Measurements from ENCODE around the gene CDH4.

The CDH4 gene

GRCh38 chr20:61663521-61664425 lies 411.7 kb downstream of the CDH4 start:
- no peak for DNase-seq

GRCh38 chr20:61664556-61665320 lies 412.7 kb downstream of the CDH4 start:
- peak; percentile 12 for DNase-seq

GRCh38 chr20:61665528-61666470 lies 413.7 kb downstream of the CDH4 start:
- no peak for DNase-seq

GRCh38 chr20:61666471-61666832 lies 414.4 kb downstream of the CDH4 start:
- DNase-seq, result no peak

- DNase-seq, result no peak
Observed at GRCh38 chr20:61667056-61667792, 415.2 kb downstream of the CDH4 start.

GRCh38 chr20:61668065-61668650 lies 416.1 kb downstream of the CDH4 start:
- DNase-seq, result no peak

- no peak for DNase-seq
Observed at GRCh38 chr20:61668771-61669503, 416.9 kb downstream of the CDH4 start.

GRCh38 chr20:61670274-61670673 lies 418.2 kb downstream of the CDH4 start:
- DNase-seq, result no peak

- DNase-seq, result no peak
Observed at GRCh38 chr20:61671559-61671958, 419.5 kb downstream of the CDH4 start.

GRCh38 chr20:61673152-61673847 lies 421.2 kb downstream of the CDH4 start:
- no peak for DNase-seq

- DNase-seq, result no peak
Observed at GRCh38 chr20:61674121-61674520, 422.1 kb downstream of the CDH4 start.

- DNase-seq, result no peak
Observed at GRCh38 chr20:61674688-61675087, 422.6 kb downstream of the CDH4 start.

GRCh38 chr20:61677928-61678327 lies 425.9 kb downstream of the CDH4 start:
- DNase-seq, result no peak

GRCh38 chr20:61678437-61678836 lies 426.4 kb downstream of the CDH4 start:
- no peak for DNase-seq

- DNase-seq, result no peak
Observed at GRCh38 chr20:61679473-61679872, 427.4 kb downstream of the CDH4 start.

- no peak for DNase-seq
Observed at GRCh38 chr20:61680096-61680495, 428.0 kb downstream of the CDH4 start.

GRCh38 chr20:61682114-61682995 lies 430.3 kb downstream of the CDH4 start:
- peak; percentile 47 for DNase-seq

GRCh38 chr20:61682996-61683681 lies 431.1 kb downstream of the CDH4 start:
- peak; percentile 85 for DNase-seq

GRCh38 chr20:61683721-61684120 lies 431.7 kb downstream of the CDH4 start:
- peak; percentile 9 for DNase-seq
